OCI-LY3 (cell line): ENCODE results near the gene TNFAIP8L3.

Experiments used
- H2AFZ ChIP-seq: fragments of 200-600, 300-600 bp; shearing (Covaris generic); 2 replicates; pipeline ENCODE4 v1.6.0; 2014; ENCODE audit warnings: antibody characterized with exemption, low read depth, low read length
- H3K27ac ChIP-seq: fragments of 200-600, 300-600 bp; sonication (generic); 2 replicates; pipeline ENCODE4 v1.5.1; 2014; ENCODE audit warnings: mild to moderate bottlenecking, low read length, moderate library complexity, mixed read lengths
- H3K27me3 ChIP-seq: fragments of 200-600, 300-600 bp; sonication (generic); 2 replicates; pipeline ENCODE4 v1.6.1; 2014; ENCODE audit warnings: low read depth, low read length, mixed read lengths
- H3K36me3 ChIP-seq: fragments of 200-600, 300-600 bp; sonication (generic); replicated peaks from 2 replicates; pipeline ENCODE3; 2014; ENCODE audit warnings: low read depth, low read length, mixed read lengths
- H3K4me1 ChIP-seq: fragments of 300-600, 200-600 bp; sonication (generic); 2 replicates; pipeline ENCODE4 v1.6.1; 2014; ENCODE audit warnings: low read length, mixed read lengths
- H3K4me2 ChIP-seq: fragments of 200-600, 300-600 bp; sonication (generic); 2 replicates; pipeline ENCODE4 v1.6.1; 2014; ENCODE audit warnings: low read length, mixed read lengths
- H3K4me3 ChIP-seq: fragments of 300-600, 200-600 bp; sonication (generic); 2 replicates; pipeline ENCODE4 v1.5.1; 2014; ENCODE audit warnings: antibody characterized with exemption, mild to moderate bottlenecking, low read length, moderate library complexity
- H3K79me2 ChIP-seq: fragments of 300-600, 200-600 bp; shearing (Covaris generic); 2 replicates; pipeline ENCODE4 v1.6.1; 2014; ENCODE audit warnings: mild to moderate bottlenecking, low read length, mixed read lengths
- H3K9ac ChIP-seq: fragments of 300-600, 200-600 bp; shearing (Covaris generic); 2 replicates; pipeline ENCODE4 v1.6.0; 2014; ENCODE audit warnings: mild to moderate bottlenecking, low read length, moderate library complexity
- H3K9me3 ChIP-seq: fragments of 200-600, 300-600 bp; shearing (Covaris generic); 2 replicates; pipeline ENCODE4 v1.6.1; 2014; ENCODE audit warnings: low read length, mixed read lengths; ENCODE audit not compliant: insufficient read depth
- H4K20me1 ChIP-seq: fragments of 200-600, 300-600 bp; sonication (generic); 2 replicates; pipeline ENCODE4 v1.6.1; 2016; ENCODE audit warnings: low read length, mixed read lengths; ENCODE audit not compliant: insufficient read depth
- EZH2phosphoT487 ChIP-seq: fragments of 200-600 bp; shearing (Covaris generic); IDR thresholded peaks from 2 replicates; pipeline ENCODE4 v1.6.1; 2018; ENCODE audit warnings: antibody characterized with exemption, mixed run types, low read depth
- TF ChIP-seq, protein P1 (sequence below): fragments of 200-600, 300-600 bp; sonication (generic); IDR thresholded peaks from 2 replicates; pipeline ENCODE4 v1.5.1; 2014; ENCODE audit warnings: antibody characterized with exemption, low read length, low read depth

Gene TNFAIP8L3

DNA sequence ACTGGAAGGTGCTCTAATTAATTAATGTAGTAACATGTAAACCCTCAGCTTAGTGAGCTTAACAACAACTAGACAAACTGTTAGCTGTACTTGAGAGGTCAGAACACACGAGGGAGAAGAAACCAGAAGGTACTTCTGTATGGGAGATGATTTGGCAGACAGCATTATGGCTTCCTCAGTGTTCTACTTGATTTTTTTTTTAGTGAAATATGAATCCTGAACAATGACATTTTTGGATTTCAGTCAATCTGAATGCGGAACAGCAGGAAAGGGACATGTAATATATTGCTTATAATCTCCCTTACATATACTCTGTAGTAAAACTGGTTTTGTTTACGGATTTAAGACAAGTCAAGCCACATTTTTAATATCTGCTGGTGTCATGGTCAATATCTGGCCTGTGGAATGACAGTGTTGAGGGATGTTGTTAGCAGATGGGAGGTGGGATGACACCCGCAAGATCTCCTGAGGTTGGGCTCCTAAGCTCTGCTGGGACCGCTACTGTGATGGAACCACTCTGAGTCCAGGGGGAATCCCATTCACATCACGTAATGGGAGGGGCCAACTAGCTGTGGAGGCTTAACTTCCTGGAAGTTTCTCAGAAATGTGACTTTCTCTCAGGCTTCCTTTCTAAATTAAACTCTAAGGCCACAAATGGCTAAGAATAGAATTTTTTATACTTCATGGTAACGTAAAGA, 18.7 kb downstream of the TNFAIP8L3 start:
- Histone ChIP-seq H2AFZ (no peak overlapping the region), H3K4me1 (peaks cover 16% of the 10 kb centered on the region), H3K79me2 (no peaks in the 10 kb centered on the region), H3K36me3 (no peaks in the 10 kb centered on the region), H3K9ac (no peak overlapping the region), H3K4me2 (no peak overlapping the region), H3K27ac (no peak overlapping the region), H4K20me1 (no peaks in the 10 kb centered on the region), H3K9me3 (no peaks in the 10 kb centered on the region), H3K4me3 (no peak overlapping the region), H3K27me3 (no peaks in the 10 kb centered on the region)
- TF ChIP-seq EZH2phosphoT487: no peak
- TF ChIP-seq, protein P1, sequence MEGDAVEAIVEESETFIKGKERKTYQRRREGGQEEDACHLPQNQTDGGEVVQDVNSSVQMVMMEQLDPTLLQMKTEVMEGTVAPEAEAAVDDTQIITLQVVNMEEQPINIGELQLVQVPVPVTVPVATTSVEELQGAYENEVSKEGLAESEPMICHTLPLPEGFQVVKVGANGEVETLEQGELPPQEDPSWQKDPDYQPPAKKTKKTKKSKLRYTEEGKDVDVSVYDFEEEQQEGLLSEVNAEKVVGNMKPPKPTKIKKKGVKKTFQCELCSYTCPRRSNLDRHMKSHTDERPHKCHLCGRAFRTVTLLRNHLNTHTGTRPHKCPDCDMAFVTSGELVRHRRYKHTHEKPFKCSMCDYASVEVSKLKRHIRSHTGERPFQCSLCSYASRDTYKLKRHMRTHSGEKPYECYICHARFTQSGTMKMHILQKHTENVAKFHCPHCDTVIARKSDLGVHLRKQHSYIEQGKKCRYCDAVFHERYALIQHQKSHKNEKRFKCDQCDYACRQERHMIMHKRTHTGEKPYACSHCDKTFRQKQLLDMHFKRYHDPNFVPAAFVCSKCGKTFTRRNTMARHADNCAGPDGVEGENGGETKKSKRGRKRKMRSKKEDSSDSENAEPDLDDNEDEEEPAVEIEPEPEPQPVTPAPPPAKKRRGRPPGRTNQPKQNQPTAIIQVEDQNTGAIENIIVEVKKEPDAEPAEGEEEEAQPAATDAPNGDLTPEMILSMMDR: no peak

DNA sequence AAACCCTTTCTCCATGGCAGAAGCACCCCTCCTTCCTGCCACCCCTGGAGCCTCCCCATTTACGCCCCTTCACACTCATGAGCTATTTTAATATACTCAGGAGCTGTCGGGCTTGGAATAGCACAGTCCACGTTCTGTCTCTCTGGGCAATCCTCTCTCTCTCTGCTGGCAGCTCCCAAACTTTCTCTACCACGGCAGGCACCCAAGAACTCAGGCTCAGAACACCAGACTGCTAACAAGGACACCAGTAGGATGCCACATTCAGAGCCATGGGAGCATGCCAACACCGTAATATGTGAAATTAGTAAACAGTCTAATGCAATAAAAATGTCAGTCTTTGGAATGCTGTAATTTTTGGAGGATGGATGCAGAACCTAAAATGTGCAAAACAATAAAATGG, 19.3 kb downstream of the TNFAIP8L3 start:
- no peak overlapping the region for H3K27ac ChIP-seq
- no peaks in the 10 kb centered on the region for H3K36me3 ChIP-seq
- H3K79me2 ChIP-seq: no peaks in the 10 kb centered on the region
- no peak overlapping the region for H3K4me3 ChIP-seq
- TF ChIP-seq EZH2phosphoT487: no peak
- TF ChIP-seq, protein P1: no peak
- no peaks in the 10 kb centered on the region for H3K9me3 ChIP-seq
- H3K9ac ChIP-seq: no peak overlapping the region
- no peak overlapping the region for H3K4me2 ChIP-seq
- H2AFZ ChIP-seq: no peak overlapping the region
- H4K20me1 ChIP-seq: no peaks in the 10 kb centered on the region
- no peaks in the 10 kb centered on the region for H3K27me3 ChIP-seq
- peaks cover 16% of the 10 kb centered on the region for H3K4me1 ChIP-seq

DNA sequence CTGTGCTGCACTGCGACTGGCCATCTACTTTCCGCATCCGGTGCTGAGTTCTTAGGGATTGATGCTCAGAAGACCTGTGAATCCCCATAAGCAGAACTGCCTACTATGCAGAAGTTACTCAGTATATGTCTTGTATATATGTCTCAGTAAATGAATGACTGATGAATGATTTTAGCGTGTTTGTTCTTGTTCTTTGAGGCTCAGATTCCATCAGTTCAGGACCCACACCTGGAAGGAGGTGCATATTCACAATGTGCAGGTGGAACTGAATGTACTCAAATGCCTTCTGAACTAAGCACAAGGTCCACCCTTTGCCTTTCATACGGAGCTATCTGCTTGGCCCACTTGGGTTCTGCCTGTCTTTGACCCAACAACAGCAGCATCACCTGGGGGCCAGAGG, 19.8 kb downstream of the TNFAIP8L3 start:
- Histone ChIP-seq H3K36me3 (no peaks in the 10 kb centered on the region), H4K20me1 (no peaks in the 10 kb centered on the region), H3K9ac (no peak overlapping the region), H3K9me3 (no peaks in the 10 kb centered on the region), H3K79me2 (no peaks in the 10 kb centered on the region), H3K4me2 (no peak overlapping the region), H2AFZ (no peak overlapping the region), H3K4me3 (no peak overlapping the region), H3K4me1 (peaks cover 16% of the 10 kb centered on the region), H3K27me3 (no peaks in the 10 kb centered on the region), H3K27ac (no peak overlapping the region)
- TF ChIP-seq, protein P1: no peak
- TF ChIP-seq EZH2phosphoT487: no peak

DNA sequence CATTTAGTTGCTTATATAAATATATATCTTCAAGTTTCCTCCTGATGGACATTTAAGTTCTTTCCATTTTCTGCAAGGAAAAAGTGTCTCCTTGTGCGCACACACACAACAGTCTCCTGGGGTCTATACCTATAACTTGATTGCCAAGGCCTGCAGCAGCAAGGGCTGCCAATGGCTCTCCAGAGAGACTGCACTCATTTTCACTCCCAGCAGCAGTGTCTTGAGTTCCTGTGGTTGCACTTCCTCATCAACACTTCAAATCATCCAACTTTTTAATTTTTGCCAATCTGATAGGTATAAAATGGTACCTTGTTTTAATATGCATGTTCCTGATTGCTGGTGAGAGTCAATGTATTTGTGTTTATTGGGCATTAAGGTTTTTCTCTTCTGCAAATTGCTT, 23.1 kb downstream of the TNFAIP8L3 start:
- Histone ChIP-seq H2AFZ (no peak overlapping the region), H3K9ac (no peak overlapping the region), H3K9me3 (no peaks in the 10 kb centered on the region), H3K79me2 (no peaks in the 10 kb centered on the region), H4K20me1 (no peaks in the 10 kb centered on the region), H3K36me3 (no peaks in the 10 kb centered on the region), H3K27me3 (no peaks in the 10 kb centered on the region), H3K27ac (no peak overlapping the region), H3K4me2 (no peak overlapping the region), H3K4me1 (peaks cover 10% of the 10 kb centered on the region), H3K4me3 (no peak overlapping the region)
- no peak for TF ChIP-seq EZH2phosphoT487
- TF ChIP-seq, protein P1: no peak
